SU-DHL-6 (cell line): ENCODE data around the gene ANKRD66.

Experiments used
- H2AFZ ChIP-seq: fragments of 200-600 bp; sonication (generic); 2 replicates; pipeline ENCODE4 v1.6.1; 2014; ENCODE audit warnings: low read depth, mild to moderate bottlenecking, moderate library complexity, mixed read lengths, antibody characterized with exemption, low read length; ENCODE audit not compliant: severe bottlenecking
- H3F3A ChIP-seq: fragments of 200-600 bp; shearing (Covaris generic); 2 replicates; pipeline ENCODE4 v1.6.0; 2016; ENCODE audit warnings: antibody characterized with exemption, mild to moderate bottlenecking; ENCODE audit not compliant: insufficient read depth
- H3K27ac ChIP-seq: fragments of 200-600 bp; sonication (generic); 2 replicates; pipeline ENCODE4 v1.5.1; 2016; ENCODE audit warnings: low read depth, mild to moderate bottlenecking, low read length, moderate library complexity, mixed read lengths
- H3K27me3 ChIP-seq: fragments of 200-600 bp; sonication (generic), shearing (Covaris generic); 2 replicates; pipeline ENCODE4 v1.6.0; 2014; ENCODE audit warnings: mild to moderate bottlenecking, low read length
- H3K36me3 ChIP-seq: fragments of 200-600 bp; sonication (generic); 2 replicates; pipeline ENCODE4 v1.6.1; 2014; ENCODE audit warnings: mild to moderate bottlenecking, low read length, mixed read lengths
- H3K4me2 ChIP-seq: fragments of 300-600, 200-600 bp; shearing (Covaris generic), sonication (generic); 2 replicates; pipeline ENCODE4 v1.6.0; 2014; ENCODE audit warnings: low read length, low read depth, mild to moderate bottlenecking; ENCODE audit not compliant: poor library complexity, severe bottlenecking
- H3K4me3 ChIP-seq: fragments of 200-600 bp; sonication (generic); 2 replicates; pipeline ENCODE4 v1.5.1; 2014; ENCODE audit warnings: antibody characterized with exemption, low read length, mild to moderate bottlenecking, mixed read lengths; ENCODE audit not compliant: insufficient read depth, poor library complexity, severe bottlenecking
- H3K79me2 ChIP-seq: fragments of 200-600 bp; sonication (generic); 2 replicates; pipeline ENCODE4 v1.6.1; 2014; ENCODE audit warnings: mild to moderate bottlenecking, low read length, moderate library complexity; ENCODE audit not compliant: insufficient read depth
- H3K9ac ChIP-seq: fragments of 200-600 bp; sonication (generic); 2 replicates; pipeline ENCODE4 v1.7.0; 2014; ENCODE audit warnings: mild to moderate bottlenecking, low read length
- H3K9me2 ChIP-seq: fragments of 200-600 bp; sonication (generic); replicated peaks from 2 replicates; pipeline ENCODE4 v1.6.1; 2014; ENCODE audit warnings: low read length; ENCODE audit not compliant: insufficient read depth
- H3K9me3 ChIP-seq: fragments of 200-600 bp; sonication (generic); 2 replicates; pipeline ENCODE4 v1.6.1; 2014; ENCODE audit warnings: low read length, mixed read lengths; ENCODE audit not compliant: insufficient read depth
- H4K20me1 ChIP-seq: fragments of 200-600 bp; sonication (generic); 2 replicates; pipeline ENCODE4 v1.6.1; 2014; ENCODE audit warnings: low read depth, mild to moderate bottlenecking, antibody characterized with exemption, low read length, moderate library complexity, mixed read lengths
- CTCF ChIP-seq: fragments of 200-600 bp; sonication (generic); IDR thresholded peaks from one replicate; pipeline ENCODE4 v1.5.1; 2017; ENCODE audit warnings: antibody characterized with exemption, mild to moderate bottlenecking, low read length, moderate library complexity; ENCODE audit not compliant: insufficient read depth, poor library complexity, severe bottlenecking
- EZH2phosphoT487 ChIP-seq: fragments of 200-600 bp; sonication (generic), shearing (Covaris generic); conservative IDR thresholded peaks from 2 replicates; pipeline ENCODE4 v1.6.1; 2018; ENCODE audit warnings: mild to moderate bottlenecking, antibody characterized with exemption, low read length, moderate library complexity, mixed read lengths

The ANKRD66 gene

GRCh38 chr6:46756469-46757213, 9.9 kb downstream of the ANKRD66 start:
- Histone ChIP-seq H2AFZ (no peak overlapping the region), H3K9me3 (no peaks in the 10 kb centered on the region), H3K36me3 (no peaks in the 10 kb centered on the region), H3K9me2 (no peaks in the 10 kb centered on the region), H3K4me2 (no peak overlapping the region), H3K4me3 (no peak overlapping the region), H3F3A (no peaks in the 10 kb centered on the region), H3K79me2 (no peaks in the 10 kb centered on the region), H3K9ac (no peak overlapping the region), H3K27me3 (no peaks in the 10 kb centered on the region), H3K27ac (no peak overlapping the region), H4K20me1 (no peaks in the 10 kb centered on the region)
- TF ChIP-seq EZH2phosphoT487: no peak
- no peak for TF ChIP-seq CTCF

- H3K9ac ChIP-seq: no peak overlapping the region
- no peaks in the 10 kb centered on the region for H4K20me1 ChIP-seq
- no peaks in the 10 kb centered on the region for H3K9me3 ChIP-seq
- no peak overlapping the region for H3K4me2 ChIP-seq
- TF ChIP-seq EZH2phosphoT487 (no peak), CTCF (no peak)
- H3K27ac ChIP-seq: no peak overlapping the region
- no peaks in the 10 kb centered on the region for H3K27me3 ChIP-seq
- no peaks in the 10 kb centered on the region for H3K79me2 ChIP-seq
- no peak overlapping the region for H2AFZ ChIP-seq
- H3K9me2 ChIP-seq: no peaks in the 10 kb centered on the region
- no peaks in the 10 kb centered on the region for H3K36me3 ChIP-seq
- no peaks in the 10 kb centered on the region for H3F3A ChIP-seq
- no peak overlapping the region for H3K4me3 ChIP-seq
Measured at GRCh38 chr6:46757214-46757596, 10.5 kb downstream of the ANKRD66 start.

GRCh38 chr6:46758960-46759753, 12.4 kb downstream of the ANKRD66 start:
- no peak overlapping the region for H2AFZ ChIP-seq
- no peaks in the 10 kb centered on the region for H3F3A ChIP-seq
- no peak for TF ChIP-seq EZH2phosphoT487
- no peak for TF ChIP-seq CTCF
- no peak overlapping the region for H3K4me3 ChIP-seq
- H3K9ac ChIP-seq: no peak overlapping the region
- H3K27me3 ChIP-seq: no peaks in the 10 kb centered on the region
- H4K20me1 ChIP-seq: no peaks in the 10 kb centered on the region
- no peaks in the 10 kb centered on the region for H3K36me3 ChIP-seq
- H3K9me3 ChIP-seq: no peaks in the 10 kb centered on the region
- no peak overlapping the region for H3K4me2 ChIP-seq
- no peaks in the 10 kb centered on the region for H3K79me2 ChIP-seq
- no peaks in the 10 kb centered on the region for H3K9me2 ChIP-seq
- no peak overlapping the region for H3K27ac ChIP-seq
